ENCODE results near the gene PRAF2.

PRAF2 gene

GRCh38 chrX:49096419-49096818 is 22.6 kb upstream of the PRAF2 start:
- Mint-ChIP-seq H3K36me3 (ENCODE audit: low read depth) (no peaks in the 10 kb centered on the region), H3K27ac (no peak overlapping the region), H3K27me3 (no peaks in the 10 kb centered on the region), H3K9me3 (no peaks in the 10 kb centered on the region), H3K4me3 (no peak overlapping the region), H3K4me1 (ENCODE audit: low read depth) (peaks cover 4% of the 10 kb centered on the region)

GRCh38 chrX:49089553-49089952 is 15.8 kb upstream of the PRAF2 start:
- H3K27me3 Mint-ChIP-seq: no peaks in the 10 kb centered on the region
- H3K4me1 Mint-ChIP-seq (ENCODE audit: low read depth): no peaks in the 10 kb centered on the region
- H3K9me3 Mint-ChIP-seq: no peaks in the 10 kb centered on the region
- no peaks in the 10 kb centered on the region for H3K36me3 Mint-ChIP-seq (ENCODE audit: low read depth)
- H3K27ac Mint-ChIP-seq: no peak overlapping the region
- no peak overlapping the region for H3K4me3 Mint-ChIP-seq

GRCh38 chrX:49082271-49082871 is 8.6 kb upstream of the PRAF2 start:
- Mint-ChIP-seq H3K36me3 (ENCODE audit: low read depth) (no peaks in the 10 kb centered on the region), H3K9me3 (no peaks in the 10 kb centered on the region), H3K27me3 (no peaks in the 10 kb centered on the region), H3K27ac (peak overlapping the region; percentile 36), H3K4me3 (no peak overlapping the region), H3K4me1 (ENCODE audit: low read depth) (peaks cover 19% of the 10 kb centered on the region)

GRCh38 chrX:49079489-49080428 is 6.0 kb upstream of the PRAF2 start, which contains the start of gene WDR45:
Gene WDR45, minus strand, starts transcription at chrX:49079887. Its CDS starts 1,792 bp downstream, at chrX:49078095.
- Mint-ChIP-seq H3K36me3 (ENCODE audit: low read depth) (no peaks in the 10 kb centered on the region), H3K4me3 (peak within 1 kb of the TSS; percentile 93), H3K9me3 (no peaks in the 10 kb centered on the region), H3K4me1 (ENCODE audit: low read depth) (peaks cover 19% of the 10 kb centered on the region), H3K27ac (peak within 1 kb of the TSS; percentile 91), H3K27me3 (no peaks in the 10 kb centered on the region)

GRCh38 chrX:49077941-49078340 is 4.1 kb upstream of the PRAF2 start:
- no peaks in the 10 kb centered on the region for H3K9me3 Mint-ChIP-seq
- no peaks in the 10 kb centered on the region for H3K27me3 Mint-ChIP-seq
- no peak overlapping the region for H3K4me3 Mint-ChIP-seq
- no peak overlapping the region for H3K27ac Mint-ChIP-seq
- H3K4me1 Mint-ChIP-seq (ENCODE audit: low read depth): peaks cover 24% of the 10 kb centered on the region
- peaks cover 3% of the 10 kb centered on the region for H3K36me3 Mint-ChIP-seq (ENCODE audit: low read depth)

- peaks cover 23% of the 10 kb centered on the region for H3K4me1 Mint-ChIP-seq (ENCODE audit: low read depth)
- no peaks in the 10 kb centered on the region for H3K9me3 Mint-ChIP-seq
- H3K27me3 Mint-ChIP-seq: no peaks in the 10 kb centered on the region
- H3K27ac Mint-ChIP-seq: no peak overlapping the region
- no peak overlapping the region for H3K4me3 Mint-ChIP-seq
- peaks cover 3% of the 10 kb centered on the region for H3K36me3 Mint-ChIP-seq (ENCODE audit: low read depth)
Observed at GRCh38 chrX:49075347-49075746, 1.5 kb upstream of the PRAF2 start.

GRCh38 chrX:49072712-49073095 is 1.1 kb downstream of the PRAF2 start:
- Mint-ChIP-seq H3K9me3 (no peaks in the 10 kb centered on the region), H3K27ac (peak overlapping the region; percentile 28), H3K36me3 (ENCODE audit: low read depth) (peaks cover 3% of the 10 kb centered on the region), H3K4me1 (ENCODE audit: low read depth) (peaks cover 12% of the 10 kb centered on the region), H3K27me3 (no peaks in the 10 kb centered on the region), H3K4me3 (peak overlapping the region; percentile 80)

GRCh38 chrX:49071877-49072711 is 1.7 kb downstream of the PRAF2 start:
- Mint-ChIP-seq H3K36me3 (ENCODE audit: low read depth) (peaks cover 3% of the 10 kb centered on the region), H3K9me3 (no peaks in the 10 kb centered on the region), H3K27me3 (no peaks in the 10 kb centered on the region), H3K4me3 (peak overlapping the region; percentile 23), H3K27ac (no peak overlapping the region), H3K4me1 (ENCODE audit: low read depth) (peaks cover 12% of the 10 kb centered on the region)

- Mint-ChIP-seq H3K4me1 (ENCODE audit: low read depth) (peaks cover 12% of the 10 kb centered on the region), H3K27ac (no peak overlapping the region), H3K4me3 (no peak overlapping the region), H3K9me3 (no peaks in the 10 kb centered on the region), H3K27me3 (no peaks in the 10 kb centered on the region), H3K36me3 (ENCODE audit: low read depth) (peaks cover 3% of the 10 kb centered on the region)
Observed at GRCh38 chrX:49070988-49071387, 2.8 kb downstream of the PRAF2 start.

GRCh38 chrX:49069038-49069437 is 4.8 kb downstream of the PRAF2 start:
- Mint-ChIP-seq H3K4me1 (ENCODE audit: low read depth) (peaks cover 9% of the 10 kb centered on the region), H3K4me3 (no peak overlapping the region), H3K36me3 (ENCODE audit: low read depth) (peaks cover under 1% of the 10 kb centered on the region), H3K9me3 (no peaks in the 10 kb centered on the region), H3K27ac (no peak overlapping the region), H3K27me3 (no peaks in the 10 kb centered on the region)

- Mint-ChIP-seq H3K9me3 (no peaks in the 10 kb centered on the region), H3K27me3 (no peaks in the 10 kb centered on the region), H3K27ac (no peak overlapping the region), H3K4me1 (ENCODE audit: low read depth) (no peaks in the 10 kb centered on the region), H3K4me3 (no peak overlapping the region), H3K36me3 (ENCODE audit: low read depth) (no peaks in the 10 kb centered on the region)
Observed at GRCh38 chrX:49067285-49068120, 6.3 kb downstream of the PRAF2 start.

GRCh38 chrX:49066690-49067089 is 7.1 kb downstream of the PRAF2 start:
- H3K9me3 Mint-ChIP-seq: no peaks in the 10 kb centered on the region
- no peak overlapping the region for H3K27ac Mint-ChIP-seq
- no peak overlapping the region for H3K4me3 Mint-ChIP-seq
- H3K4me1 Mint-ChIP-seq (ENCODE audit: low read depth): no peaks in the 10 kb centered on the region
- no peaks in the 10 kb centered on the region for H3K27me3 Mint-ChIP-seq
- H3K36me3 Mint-ChIP-seq (ENCODE audit: low read depth): no peaks in the 10 kb centered on the region

- Mint-ChIP-seq H3K9me3 (no peaks in the 10 kb centered on the region), H3K36me3 (ENCODE audit: low read depth) (no peaks in the 10 kb centered on the region), H3K4me1 (ENCODE audit: low read depth) (no peaks in the 10 kb centered on the region), H3K27ac (no peak overlapping the region), H3K27me3 (no peaks in the 10 kb centered on the region), H3K4me3 (no peak overlapping the region)
Observed at GRCh38 chrX:49066278-49066677, 7.5 kb downstream of the PRAF2 start.

- H3K36me3 Mint-ChIP-seq (ENCODE audit: low read depth): no peaks in the 10 kb centered on the region
- H3K9me3 Mint-ChIP-seq: no peaks in the 10 kb centered on the region
- H3K4me3 Mint-ChIP-seq: no peak overlapping the region
- H3K27me3 Mint-ChIP-seq: no peaks in the 10 kb centered on the region
- no peak overlapping the region for H3K27ac Mint-ChIP-seq
- H3K4me1 Mint-ChIP-seq (ENCODE audit: low read depth): no peaks in the 10 kb centered on the region
Observed at GRCh38 chrX:49064735-49065134, 9.1 kb downstream of the PRAF2 start.
